HG02884 (cell line): ENCODE data around the gene RFWD3.
A peak's percentile ranks its signal among the peaks of the same experiment; 100 is the strongest.

Experiments
- ATAC-seq: cut with Tn5 transposase; IDR thresholded peaks from one replicate; pipeline ENCODE4 v1.9.1; 2021; ENCODE audit warnings: mild to moderate bottlenecking, moderate library complexity; ENCODE audit not compliant: unreplicated experiment

RFWD3 gene

DNA sequence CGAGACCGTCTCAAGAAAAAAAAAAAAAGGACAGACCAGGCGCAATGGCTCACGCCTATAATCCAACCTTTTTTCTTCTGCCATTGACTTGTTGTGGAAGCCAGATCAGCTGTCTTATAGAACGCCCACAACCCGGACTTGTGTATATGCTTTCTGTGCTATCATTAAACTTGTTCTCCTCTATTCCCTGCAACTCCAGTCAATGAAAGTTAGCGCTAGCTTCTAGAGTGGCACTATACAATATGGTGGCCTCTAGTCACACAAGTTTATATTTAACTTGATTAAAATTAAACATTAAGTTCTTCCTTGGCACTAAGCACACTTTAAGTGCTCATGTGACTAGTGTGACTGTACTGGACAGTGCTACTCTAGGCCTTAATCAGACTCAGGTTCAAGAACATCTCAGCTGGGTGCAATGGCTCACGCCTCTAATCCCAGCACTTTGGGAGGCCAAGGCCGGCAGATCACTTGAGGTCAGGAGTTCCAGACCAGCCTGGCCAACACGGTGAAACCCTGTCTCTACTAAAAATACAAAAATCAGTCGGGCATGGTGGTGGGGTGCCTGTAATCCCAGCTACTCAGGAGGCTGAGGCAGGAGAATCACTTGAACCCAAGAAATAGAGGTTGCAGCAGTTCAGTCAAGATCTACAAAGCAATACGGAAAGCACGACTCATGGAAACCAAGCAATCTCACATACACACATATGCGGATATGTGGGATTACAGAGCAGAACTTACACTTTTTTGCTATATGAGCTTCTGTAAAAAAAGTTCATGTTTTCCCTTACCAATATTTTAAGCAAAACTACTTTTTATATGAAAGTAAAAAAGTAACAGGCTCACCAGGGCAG lies 41.0 kb downstream of the RFWD3 start:
- ATAC-seq = no peak

DNA sequence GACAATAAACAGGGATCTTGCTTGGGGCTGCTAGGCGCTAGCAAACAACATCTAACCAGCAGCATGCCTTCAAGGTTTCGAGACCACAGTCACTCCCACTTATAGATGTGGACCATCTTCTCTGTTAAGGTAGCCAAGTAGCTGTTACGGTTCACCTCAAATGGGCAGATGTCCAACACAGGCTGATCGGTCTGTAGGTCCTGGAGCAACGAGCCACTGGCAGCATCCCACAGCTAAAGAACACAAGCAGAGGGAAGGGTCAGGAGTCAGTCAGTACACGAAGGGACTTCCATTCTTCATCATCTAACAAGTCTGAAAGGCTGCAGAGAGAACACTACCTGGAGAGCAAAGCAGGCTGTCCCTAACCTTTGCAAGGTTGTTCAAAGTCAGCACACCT lies 42.8 kb downstream of the RFWD3 start:
- ATAC-seq = no peak

DNA sequence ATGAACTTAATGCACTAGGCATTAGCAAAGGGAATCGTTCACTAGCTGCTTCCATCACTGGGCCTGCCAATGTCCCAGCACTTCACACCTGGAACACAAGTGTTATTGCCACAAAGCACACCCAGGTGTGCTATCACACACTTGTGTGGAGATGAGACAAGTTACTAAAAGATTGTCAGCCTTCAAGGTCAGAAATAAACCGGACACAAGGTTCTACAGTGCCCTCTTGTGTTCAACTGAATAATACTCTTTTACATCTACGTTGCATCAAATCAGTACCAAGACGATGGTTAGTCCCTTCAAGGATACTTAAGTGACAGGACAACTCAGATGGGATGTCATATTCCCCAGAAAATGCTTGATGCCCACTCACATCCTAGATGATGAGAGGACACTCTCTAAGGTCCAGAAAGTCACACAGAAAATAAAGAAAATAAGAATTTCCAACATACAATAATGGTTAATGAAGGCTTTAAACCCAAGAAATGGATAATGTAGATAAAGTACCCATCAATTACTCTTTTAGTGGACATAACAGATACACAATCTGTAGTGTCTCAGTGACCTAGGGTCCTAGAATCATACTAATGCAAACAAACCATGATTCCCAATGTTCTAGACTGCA lies 43.4 kb downstream of the RFWD3 start:
- ATAC-seq = no peak

- no peak for ATAC-seq
These were observed 44.7 kb downstream of the RFWD3 start for GRCh38 chr16:74622005-74622404.

GRCh38 chr16:74617206-74617788 lies 49.4 kb downstream of the RFWD3 start:
- ATAC-seq = no peak

DNA sequence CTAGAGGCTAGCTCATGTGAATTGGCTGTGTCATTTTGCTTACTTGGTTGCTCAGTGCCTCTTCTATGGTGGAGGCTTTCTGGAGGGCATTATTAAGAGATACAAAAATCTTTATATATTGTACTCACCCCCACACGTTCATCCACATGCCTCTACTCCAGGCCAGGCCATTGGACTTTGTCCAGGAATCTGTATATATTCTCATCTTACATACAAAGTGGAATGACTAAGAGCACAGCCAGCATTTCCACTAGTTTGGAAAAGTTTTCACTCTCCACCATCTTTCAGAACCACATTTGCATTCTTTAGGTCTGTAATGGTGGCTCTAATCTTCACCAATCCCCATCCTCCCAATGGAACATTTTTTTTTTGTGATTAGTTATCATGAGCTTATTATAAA lies 55.0 kb downstream of the RFWD3 start:
- ATAC-seq = no peak

DNA sequence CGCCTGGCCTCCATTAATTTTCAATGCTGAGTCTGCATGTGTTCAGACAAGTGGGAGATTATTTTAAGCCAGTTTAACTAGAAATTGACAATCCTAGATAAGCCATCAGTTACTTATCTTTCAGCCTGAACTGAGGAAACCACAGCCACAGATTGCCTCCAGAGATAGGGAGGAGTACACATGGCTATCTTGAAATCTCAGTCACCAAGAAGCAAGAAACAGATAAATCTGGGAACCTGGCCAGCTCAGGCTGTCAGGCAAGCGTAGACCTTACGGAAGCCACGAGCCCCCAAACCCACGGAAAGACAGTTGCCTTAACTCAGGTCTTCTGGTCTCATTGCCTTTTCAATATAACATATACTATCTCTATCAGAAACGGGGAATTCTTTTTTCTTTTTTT lies 57.7 kb downstream of the RFWD3 start:
- ATAC-seq = no peak

GRCh38 chr16:74608381-74608780 lies 58.3 kb downstream of the RFWD3 start:
- ATAC-seq = no peak

- no peak for ATAC-seq
These were observed 58.7 kb downstream of the RFWD3 start for GRCh38 chr16:74607962-74608356.

- ATAC-seq = peak; percentile 19
These were observed 59.2 kb downstream of the RFWD3 start for GRCh38 chr16:74607310-74607961.

DNA sequence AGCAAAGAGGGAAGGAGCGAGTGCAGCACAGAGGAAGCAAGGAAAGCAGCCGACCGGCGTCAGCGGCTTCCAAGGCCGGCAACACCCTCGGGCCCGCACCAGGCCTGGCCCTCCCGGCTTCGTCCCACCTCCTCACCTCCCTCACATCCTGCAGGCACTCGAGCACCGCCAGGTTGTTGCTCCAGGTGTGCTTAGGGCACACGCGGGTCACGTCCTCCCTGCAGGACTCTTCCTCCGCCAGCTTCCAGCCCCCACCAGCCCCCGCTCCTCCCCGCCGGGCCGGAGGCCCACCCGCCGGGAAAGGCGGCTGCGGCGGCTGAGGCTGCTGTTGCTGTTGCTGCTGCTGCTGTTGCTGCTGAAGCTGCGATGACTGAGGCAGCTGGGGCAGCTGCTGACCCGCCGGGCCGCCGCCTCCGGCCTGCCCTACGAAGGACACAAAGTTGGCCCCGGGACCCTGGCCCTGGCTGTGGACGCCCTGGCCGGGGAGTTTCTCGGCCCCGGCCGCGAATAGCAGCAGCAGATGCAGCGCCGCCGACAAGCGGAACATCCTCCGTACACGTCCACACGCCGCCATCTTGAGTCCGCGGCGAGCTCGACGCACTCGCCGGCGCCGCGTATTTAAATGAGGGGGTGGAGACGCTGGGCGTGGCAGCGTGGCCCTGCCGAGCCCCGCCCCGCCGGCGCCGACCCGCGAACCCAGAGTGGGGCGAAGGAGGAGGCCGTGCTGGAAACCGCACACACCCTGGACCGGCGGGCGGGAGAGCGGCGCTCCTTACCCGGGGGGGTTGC lies 60.0 kb downstream of the RFWD3 start, which contains the start of gene GLG1:
Gene GLG1, minus strand, starts transcription at position 594 of the 789 bp plus-strand sequence. Its CDS starts 20 bp downstream, at position 574.
- peak; percentile 94 for ATAC-seq

- ATAC-seq = no peak
These were observed 60.7 kb downstream of the RFWD3 start for GRCh38 chr16:74605746-74606520.

GRCh38 chr16:74605332-74605731 lies 61.3 kb downstream of the RFWD3 start:
- no peak for ATAC-seq

DNA sequence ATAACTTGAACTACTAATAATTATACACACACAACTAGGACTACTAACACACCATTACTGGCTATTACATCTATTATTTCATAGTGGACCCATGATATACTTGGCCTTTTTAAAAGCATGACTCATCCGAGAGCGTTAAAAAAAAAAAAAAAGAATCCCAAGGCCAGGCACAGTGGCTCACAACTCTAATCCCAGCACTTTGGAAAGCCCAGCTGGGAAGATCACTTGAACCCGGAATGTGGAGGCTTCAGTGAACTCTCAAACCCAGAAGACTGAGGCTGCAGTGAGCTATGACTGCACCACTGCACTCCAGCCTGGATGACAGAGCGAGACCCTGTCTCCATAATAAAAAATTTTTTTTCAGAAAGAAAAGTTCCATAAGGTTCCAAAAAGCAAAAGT lies 62.8 kb downstream of the RFWD3 start:
- ATAC-seq = no peak

GRCh38 chr16:74601126-74601871 lies 65.4 kb downstream of the RFWD3 start:
- ATAC-seq = peak; percentile 73

- no peak for ATAC-seq
These were observed 70.1 kb downstream of the RFWD3 start for GRCh38 chr16:74596586-74596985.

DNA sequence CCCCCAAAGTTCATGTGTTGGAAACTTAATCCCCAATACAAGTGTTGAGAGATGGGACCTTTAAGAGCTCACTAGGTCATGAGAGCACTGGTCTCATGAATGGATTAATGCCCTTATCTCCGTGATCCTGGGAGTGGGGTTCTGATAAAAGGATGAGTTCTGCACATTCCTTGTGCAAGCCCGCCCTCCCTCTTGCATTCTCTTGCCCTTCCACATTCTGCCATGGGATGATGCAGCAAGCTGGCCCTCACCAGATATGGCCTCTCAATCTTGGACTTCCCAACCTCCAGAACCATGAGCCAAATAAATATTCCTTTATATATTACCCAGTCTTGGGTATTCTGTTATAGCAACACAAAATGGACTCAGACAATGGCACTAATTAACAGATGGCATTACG lies 73.8 kb downstream of the RFWD3 start:
- no peak for ATAC-seq

DNA sequence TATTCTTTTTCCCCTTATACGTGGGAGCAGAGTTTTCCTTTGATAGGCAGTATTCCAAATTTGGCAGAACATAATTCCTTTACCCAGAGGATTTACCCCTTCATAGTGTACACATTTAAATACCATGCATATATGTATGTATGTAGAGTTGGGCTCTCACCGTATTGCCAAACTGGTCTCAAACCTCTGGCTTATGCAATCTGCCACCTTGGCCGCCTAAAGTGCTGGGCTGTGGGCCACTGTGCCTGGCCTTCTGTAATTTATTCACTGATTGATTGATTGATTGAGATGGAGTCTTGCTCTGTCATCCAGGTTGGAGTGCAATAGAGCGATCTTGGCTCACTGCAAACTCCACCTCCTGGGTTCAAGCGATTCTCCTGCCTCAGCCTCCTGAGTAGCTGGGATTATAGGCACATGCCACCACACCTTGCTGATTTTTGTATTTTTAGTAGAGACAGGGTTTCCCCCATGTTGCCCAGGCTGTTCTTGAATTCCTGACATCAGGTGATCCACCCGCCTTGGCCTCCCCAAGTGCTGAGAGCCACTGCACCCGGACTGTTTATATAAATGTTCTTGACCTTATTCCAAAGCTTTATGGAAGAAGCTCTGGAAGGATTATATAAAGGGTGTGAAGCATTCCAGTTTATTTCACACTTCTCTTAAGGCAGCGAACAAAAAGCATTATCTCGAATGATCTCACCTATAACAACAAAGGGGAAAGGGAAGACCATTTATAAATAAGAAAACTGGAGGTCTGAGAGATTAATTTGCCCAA lies 74.6 kb downstream of the RFWD3 start:
- no peak for ATAC-seq
